Measurements from ENCODE around the gene SFT2D3. TPM values are rescaled to one million over a fixed set of nuclear protein-coding genes. Genes with fewer than 3 reads are reported as not detected.

The SFT2D3 gene
- total and polyA plus RNA-seq, 9 of the 15 experiments (the other 6 are each of a cell fraction or from before 2014, with no cell fraction given): 7.5 to 9.9 (median 8.9) TPM; not detected in 2

DNA sequence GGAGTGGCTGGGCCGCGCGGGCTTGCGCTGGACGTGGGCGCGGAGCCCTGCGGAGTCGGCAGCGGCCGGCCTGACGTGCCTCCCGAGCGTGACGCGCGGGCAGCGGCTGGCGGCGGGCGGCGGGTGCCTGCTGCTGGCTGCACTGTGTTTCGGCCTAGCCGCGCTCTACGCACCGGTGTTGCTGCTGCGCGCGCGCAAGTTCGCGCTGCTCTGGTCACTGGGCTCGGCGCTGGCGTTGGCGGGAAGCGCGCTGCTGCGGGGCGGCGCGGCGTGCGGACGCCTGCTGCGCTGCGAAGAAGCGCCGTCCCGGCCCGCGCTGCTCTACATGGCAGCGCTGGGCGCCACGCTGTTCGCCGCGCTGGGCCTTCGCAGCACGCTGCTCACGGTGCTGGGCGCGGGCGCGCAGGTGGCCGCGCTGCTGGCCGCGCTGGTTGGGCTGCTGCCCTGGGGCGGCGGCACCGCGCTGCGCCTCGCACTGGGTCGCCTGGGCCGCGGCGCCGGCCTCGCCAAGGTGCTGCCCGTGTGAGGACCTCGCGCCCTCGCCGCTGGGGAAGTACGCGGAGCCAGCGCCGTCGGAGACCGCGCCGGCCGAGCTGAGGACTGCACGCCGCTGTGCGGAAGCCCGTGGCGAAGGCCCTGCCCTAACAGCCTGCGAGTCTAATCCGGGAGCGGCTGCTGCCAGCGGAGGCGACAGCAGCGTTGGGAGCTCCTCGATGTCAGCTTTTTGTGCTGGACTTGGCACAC, 526 bp downstream of the SFT2D3 start (continued):
- TF ChIP-seq NR3C1 (CRISPR knock-in tag; IDR thresholded peaks at IDR 0.05): no peak
- TF ChIP-seq NR2F6 (CRISPR knock-in tag; IDR thresholded peaks at IDR 0.05): no peak
- TF ChIP-seq, protein P1, sequence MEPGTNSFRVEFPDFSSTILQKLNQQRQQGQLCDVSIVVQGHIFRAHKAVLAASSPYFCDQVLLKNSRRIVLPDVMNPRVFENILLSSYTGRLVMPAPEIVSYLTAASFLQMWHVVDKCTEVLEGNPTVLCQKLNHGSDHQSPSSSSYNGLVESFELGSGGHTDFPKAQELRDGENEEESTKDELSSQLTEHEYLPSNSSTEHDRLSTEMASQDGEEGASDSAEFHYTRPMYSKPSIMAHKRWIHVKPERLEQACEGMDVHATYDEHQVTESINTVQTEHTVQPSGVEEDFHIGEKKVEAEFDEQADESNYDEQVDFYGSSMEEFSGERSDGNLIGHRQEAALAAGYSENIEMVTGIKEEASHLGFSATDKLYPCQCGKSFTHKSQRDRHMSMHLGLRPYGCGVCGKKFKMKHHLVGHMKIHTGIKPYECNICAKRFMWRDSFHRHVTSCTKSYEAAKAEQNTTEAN (CRISPR knock-in tag; IDR thresholded peaks at IDR 0.05): peak; percentile 87
- 0 out of 2 replicates have a peak, but pooled peaks have one; percentile 2 for TF ChIP-seq GTF2E2 (tag; IDR thresholded peaks at IDR 0.05)
- no peak for TF ChIP-seq HDGF (IDR thresholded peaks at IDR 0.05)
- TF ChIP-seq SMAD2 (IDR thresholded peaks at IDR 0.05; ENCODE audit: low read depth, low read length): no peak
- TF ChIP-seq ZFPM2 (CRISPR knock-in tag; IDR thresholded peaks at IDR 0.05): no peak
- TF ChIP-seq, protein P2, sequence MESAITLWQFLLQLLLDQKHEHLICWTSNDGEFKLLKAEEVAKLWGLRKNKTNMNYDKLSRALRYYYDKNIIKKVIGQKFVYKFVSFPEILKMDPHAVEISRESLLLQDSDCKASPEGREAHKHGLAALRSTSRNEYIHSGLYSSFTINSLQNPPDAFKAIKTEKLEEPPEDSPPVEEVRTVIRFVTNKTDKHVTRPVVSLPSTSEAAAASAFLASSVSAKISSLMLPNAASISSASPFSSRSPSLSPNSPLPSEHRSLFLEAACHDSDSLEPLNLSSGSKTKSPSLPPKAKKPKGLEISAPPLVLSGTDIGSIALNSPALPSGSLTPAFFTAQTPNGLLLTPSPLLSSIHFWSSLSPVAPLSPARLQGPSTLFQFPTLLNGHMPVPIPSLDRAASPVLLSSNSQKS (CRISPR knock-in tag; IDR thresholded peaks at IDR 0.05): no peak
- TF ChIP-seq ZNF175 (CRISPR knock-in tag; IDR thresholded peaks at IDR 0.05; ENCODE audit: low read depth): no peak
- TF ChIP-seq NCOA6 (IDR thresholded peaks at IDR 0.05): no peak
- no peak for TF ChIP-seq NFIX (CRISPR knock-in tag; IDR thresholded peaks at IDR 0.05; ENCODE audit: low read depth)
- TF ChIP-seq, protein P3, sequence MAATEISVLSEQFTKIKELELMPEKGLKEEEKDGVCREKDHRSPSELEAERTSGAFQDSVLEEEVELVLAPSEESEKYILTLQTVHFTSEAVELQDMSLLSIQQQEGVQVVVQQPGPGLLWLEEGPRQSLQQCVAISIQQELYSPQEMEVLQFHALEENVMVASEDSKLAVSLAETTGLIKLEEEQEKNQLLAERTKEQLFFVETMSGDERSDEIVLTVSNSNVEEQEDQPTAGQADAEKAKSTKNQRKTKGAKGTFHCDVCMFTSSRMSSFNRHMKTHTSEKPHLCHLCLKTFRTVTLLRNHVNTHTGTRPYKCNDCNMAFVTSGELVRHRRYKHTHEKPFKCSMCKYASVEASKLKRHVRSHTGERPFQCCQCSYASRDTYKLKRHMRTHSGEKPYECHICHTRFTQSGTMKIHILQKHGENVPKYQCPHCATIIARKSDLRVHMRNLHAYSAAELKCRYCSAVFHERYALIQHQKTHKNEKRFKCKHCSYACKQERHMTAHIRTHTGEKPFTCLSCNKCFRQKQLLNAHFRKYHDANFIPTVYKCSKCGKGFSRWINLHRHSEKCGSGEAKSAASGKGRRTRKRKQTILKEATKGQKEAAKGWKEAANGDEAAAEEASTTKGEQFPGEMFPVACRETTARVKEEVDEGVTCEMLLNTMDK (IDR thresholded peaks at IDR 0.05; ENCODE audit: borderline replicate concordance, insufficient read depth, low read depth, low read length, poor library complexity, severe bottlenecking): peak; percentile 60
- no peak for TF ChIP-seq CBX8 (IDR thresholded peaks at IDR 0.05; ENCODE audit: borderline replicate concordance, extremely low read depth, low read depth, low read length, poor library complexity, severe bottlenecking)
- no peak for TF ChIP-seq TCF7 (IDR thresholded peaks at IDR 0.05; ENCODE audit: borderline replicate concordance)
- TF ChIP-seq, protein P4, sequence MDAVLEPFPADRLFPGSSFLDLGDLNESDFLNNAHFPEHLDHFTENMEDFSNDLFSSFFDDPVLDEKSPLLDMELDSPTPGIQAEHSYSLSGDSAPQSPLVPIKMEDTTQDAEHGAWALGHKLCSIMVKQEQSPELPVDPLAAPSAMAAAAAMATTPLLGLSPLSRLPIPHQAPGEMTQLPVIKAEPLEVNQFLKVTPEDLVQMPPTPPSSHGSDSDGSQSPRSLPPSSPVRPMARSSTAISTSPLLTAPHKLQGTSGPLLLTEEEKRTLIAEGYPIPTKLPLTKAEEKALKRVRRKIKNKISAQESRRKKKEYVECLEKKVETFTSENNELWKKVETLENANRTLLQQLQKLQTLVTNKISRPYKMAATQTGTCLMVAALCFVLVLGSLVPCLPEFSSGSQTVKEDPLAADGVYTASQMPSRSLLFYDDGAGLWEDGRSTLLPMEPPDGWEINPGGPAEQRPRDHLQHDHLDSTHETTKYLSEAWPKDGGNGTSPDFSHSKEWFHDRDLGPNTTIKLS (IDR thresholded peaks at IDR 0.05; ENCODE audit: borderline replicate concordance, low read depth): peak; percentile 21; the same call in 1 of the 2 replicates
- TF ChIP-seq SOX6 (IDR thresholded peaks at IDR 0.05): no peak
- TF ChIP-seq SIRT6 (IDR thresholded peaks at IDR 0.05; ENCODE audit: low read depth, low read length): no peak
- no peak for TF ChIP-seq ZFP30 (CRISPR knock-in tag; IDR thresholded peaks at IDR 0.05; ENCODE audit: borderline replicate concordance)
- TF ChIP-seq DNMT1 (IDR thresholded peaks at IDR 0.05): no peak
- TF ChIP-seq BHLHE40 (IDR thresholded peaks at IDR 0.05; ENCODE audit: low read length): no peak
- TF ChIP-seq GABPA (tag; conservative IDR thresholded peaks at IDR 0.05; ENCODE audit: low read depth): peak; percentile 81

Measured in K562 (cell line).